Psoas muscle (tissue), 8 donors: Measurements from ENCODE around the gene CDH11. TPM values are rescaled to one million over a fixed set of nuclear protein-coding genes. Genes with fewer than 3 reads are reported as not detected.

Source experiments
- ATAC-seq, 4 donors: fragments of 200-7000 bp; cut with Tn5 transposase; one replicate each; pipeline ENCODE4 v1.9.1; 2020; ENCODE audit warnings: moderate library complexity in 3 of 4, mild to moderate bottlenecking in 2 of 4
- DNase-seq, 2 donors: peaks; one replicate each; pipeline ENCODE4 v3.0.0-alpha.2; 2020
- H3K27ac ChIP-seq: fragments of 200-600 bp; one replicate; pipeline ENCODE4 v1.8.0; 2022
- H3K27me3 ChIP-seq, 3 donors: fragments of 200-600 bp in 1 of 3; one replicate each; pipeline versions ENCODE4 v1.6.1 to v1.8.0; 2013 to 2022; ENCODE audit warnings: low read length in 2 of 3, mild to moderate bottlenecking in 2 of 3, moderate library complexity in 1 of 3; ENCODE audit not compliant: insufficient read depth in 3 of 3
- H3K36me3 ChIP-seq, 2 donors: fragments of 200-600 bp in 1 of 2; one replicate each; pipeline versions ENCODE4 v1.6.1 to v1.8.0; 2013 to 2022; ENCODE audit warnings: low read depth in 1 of 2, mild to moderate bottlenecking in 1 of 2, moderate library complexity in 1 of 2; ENCODE audit not compliant: insufficient read depth in 1 of 2
- H3K4me1 ChIP-seq: fragments of 200-600 bp; one replicate; pipeline ENCODE4 v1.8.0; 2022
- H3K4me3 ChIP-seq: fragments of 200-600 bp; one replicate; pipeline ENCODE4 v1.8.0; 2022; ENCODE audit warnings: mild to moderate bottlenecking
- H3K9me3 ChIP-seq: fragments of 200-600 bp; one replicate; pipeline ENCODE4 v1.8.0; 2022
- CTCF ChIP-seq: fragments of 200-600 bp; IDR thresholded peaks from one replicate; pipeline ENCODE4 v1.8.0; 2022; ENCODE audit warnings: antibody characterized with exemption
- WGBS, 3 donors: extraction: QIAGEN DNeasy Blood & Tissue Kit; methylation state at CpG; one replicate each; pipeline versions ENCODE4 v1.1.6 to v1.1.7; 2013; 5-methylcytosine and 5-hydroxymethylcytosine counted together
- intact Hi-C, 2 donors: fragments of 100-400 bp; cut with DNase I; formaldehyde crosslinking; loops; one replicate each; pipeline versions ENCODE4 v1.11.0 to v1.14.2; 2022
- polyA plus RNA-seq, 3 donors: library from polyadenylated mRNA; stranded (reverse); fragments of 200-250 nt; gene quantifications; one replicate each; pipeline ENCODE4 v1.2.3, GENCODE V29; 2013
- total RNA-seq, 4 donors: library from RNA; stranded (reverse); fragmentation: NEBNext Ultra II Directional in 2 of 4; extraction: Animal tissue kit (Norgen Biotek cat#: 25700) in 2 of 4; gene quantifications; one replicate each; pipeline versions ENCODE4 v1.2.1 to v1.2.4, GENCODE V29; 2021 to 2023
- donor health status: healthy with polysubstance abuse.
- donor health status: DM: no; HTN: no; CAD: no; lungs with moderate emphysema.
- donor health status: Bipolar disorder and iron deficiency.
- donor health status: healthy.
- donor health status: DM: yes; HTN: yes; CAD: no.
- donor health status: DM: no; HTN: no; CAD: no.
- donor health status: DM: no; HTN: no; CAD: no.
- donor health status: DM: yes; HTN: yes; CAD: no.

The CDH11 gene
- total and polyA plus RNA-seq, 7 donors: 0.33 to 16.8 (median 3.2) TPM

GRCh38 chr16:65057184-65057583 is 64.7 kb downstream of the CDH11 start:
- no peak overlapping the region for H3K27ac ChIP-seq
- no peaks in the 10 kb centered on the region for H3K9me3 ChIP-seq
- H3K4me3 ChIP-seq: no peak overlapping the region
- H3K4me1 ChIP-seq: no peaks in the 10 kb centered on the region
- no peak for DNase-seq
- no peaks in the 10 kb centered on the region for H3K36me3 ChIP-seq
- 81 to 93% (median 89%) methylated on average over 3 of the region's 3 CpGs for WGBS, 3 donors
- H3K27me3 ChIP-seq: no peaks in the 10 kb centered on the region
- ATAC-seq: no peak
- no peak for TF ChIP-seq CTCF
- intact Hi-C loops: no loop called here

GRCh38 chr16:65054457-65054856 is 67.4 kb downstream of the CDH11 start:
- no peak for TF ChIP-seq CTCF
- ATAC-seq (no peak), DNase-seq (no peak)
- no peaks in the 10 kb centered on the region for H3K9me3 ChIP-seq
- peaks cover 3% of the 10 kb centered on the region for H3K4me1 ChIP-seq
- H3K27me3 ChIP-seq: no peaks in the 10 kb centered on the region
- H3K36me3 ChIP-seq: no peaks in the 10 kb centered on the region
- intact Hi-C loops: no loop called here
- WGBS, 3 donors: 35 to 46% (median 43%) methylated on average over 1 of the region's 1 CpG
- no peak overlapping the region for H3K4me3 ChIP-seq
- no peak overlapping the region for H3K27ac ChIP-seq

- intact Hi-C loops: no loop called here
- WGBS, 3 donors: 64 to 76% (median 75%) methylated on average over 3 of the region's 3 CpGs
- no peaks in the 10 kb centered on the region for H3K27me3 ChIP-seq
- TF ChIP-seq CTCF: no peak
- no peak overlapping the region for H3K4me3 ChIP-seq
- H3K27ac ChIP-seq: no peak overlapping the region
- ATAC-seq (peak in 1 of 4 donors; percentile 62), DNase-seq (no peak)
- peaks cover 3% of the 10 kb centered on the region for H3K4me1 ChIP-seq
- H3K9me3 ChIP-seq: no peaks in the 10 kb centered on the region
- H3K36me3 ChIP-seq: no peaks in the 10 kb centered on the region
These were observed 72.2 kb downstream of the CDH11 start for GRCh38 chr16:65049679-65050078.

- 91 to 92% (median 91%) methylated on average over 7 of the region's 7 CpGs for WGBS, 3 donors
These were observed 75.9 kb downstream of the CDH11 start for GRCh38 chr16:65045961-65046360.

More at GRCh38 chr16:65045961-65046360, 75.9 kb downstream of the CDH11 start:
- TF ChIP-seq CTCF: no peak
- no peak for ATAC-seq
- peaks cover 3% of the 10 kb centered on the region for H3K4me1 ChIP-seq
- intact Hi-C loops: no loop called here
- H3K27ac ChIP-seq: no peak overlapping the region
- H3K27me3 ChIP-seq: no peaks in the 10 kb centered on the region
- no peaks in the 10 kb centered on the region for H3K9me3 ChIP-seq
- H3K36me3 ChIP-seq: no peaks in the 10 kb centered on the region
- no peak overlapping the region for H3K4me3 ChIP-seq
- no peak for DNase-seq
